Keratinocyte (primary cell): ENCODE results near the gene FBXL13. TPM values are rescaled to one million over a fixed set of nuclear protein-coding genes. Genes with fewer than 3 reads are reported as not detected.

Source experiments
- DNase-seq: peaks from one replicate; pipeline ENCODE4 v3.0.0-alpha.2; 2011; ENCODE audit warnings: low read depth, missing footprints, low spot score
- FAIRE-seq: peaks from 2 replicates; lab custom pipeline; 2011; peaks lifted over from hg19 to GRCh38; lab: Jason Lieb, UNC
- H2AFZ ChIP-seq: 2 replicates; pipeline ENCODE4 v1.6.0; 2012; ENCODE audit warnings: low read length, control low read depth, inconsistent platforms; ENCODE audit not compliant: control insufficient read depth
- H3K27ac ChIP-seq: 2 replicates; pipeline ENCODE4 v1.5.1; 2011; ENCODE audit warnings: low read length; ENCODE audit not compliant: control insufficient read depth, insufficient read depth
- H3K27me3 ChIP-seq: 3 replicates; pipeline ENCODE4 v1.6.0; 2011; ENCODE audit warnings: low read length; ENCODE audit not compliant: control insufficient read depth, insufficient read depth; ENCODE audit errors: extremely low read depth
- H3K36me3 ChIP-seq, 2 experiments: 2 replicates in 1 of 2; 3 replicates in 1 of 2; pipeline ENCODE4 v1.5.1; 2011; ENCODE audit warnings: low read length in 2 of 2, mild to moderate bottlenecking in 1 of 2; ENCODE audit not compliant: control insufficient read depth in 2 of 2, insufficient read depth in 2 of 2; ENCODE audit errors: extremely low read depth in 1 of 2
- H3K4me1 ChIP-seq: 3 replicates; pipeline ENCODE4 v1.5.1; 2011; ENCODE audit warnings: low read length; ENCODE audit not compliant: control insufficient read depth, insufficient read depth; ENCODE audit errors: extremely low read depth
- H3K4me2 ChIP-seq: 3 replicates; pipeline ENCODE4 v1.6.0; 2011; ENCODE audit warnings: low read depth, low read length; ENCODE audit not compliant: control insufficient read depth, insufficient read depth; ENCODE audit errors: extremely low read depth
- H3K4me3 ChIP-seq, 3 experiments: fragments of 200-600 bp in 1 of 3; sonication (generic) in 1 of 3; 2 replicates in 2 of 3; 3 replicates in 1 of 3; pipeline ENCODE4 v1.5.1; 2011 to 2016; ENCODE audit warnings: low read length in 3 of 3, mild to moderate bottlenecking in 3 of 3, control low read depth in 2 of 3, inconsistent platforms in 1 of 3, low read depth in 1 of 3, mixed read lengths in 1 of 3, mixed run types in 1 of 3, moderate library complexity in 1 of 3; ENCODE audit not compliant: control insufficient read depth in 2 of 3, insufficient read depth in 2 of 3; ENCODE audit errors: extremely low read depth in 1 of 3
- H3K79me2 ChIP-seq: 2 replicates; pipeline ENCODE4 v1.6.0; 2012; ENCODE audit warnings: low read length; ENCODE audit not compliant: control insufficient read depth, insufficient read depth
- H3K9ac ChIP-seq: 3 replicates; pipeline ENCODE4 v1.6.0; 2011; ENCODE audit warnings: low read length; ENCODE audit not compliant: control insufficient read depth, insufficient read depth; ENCODE audit errors: extremely low read depth
- H3K9me1 ChIP-seq: 3 replicates; pipeline ENCODE4 v1.6.0; 2011; ENCODE audit warnings: low read length; ENCODE audit not compliant: control insufficient read depth, insufficient read depth; ENCODE audit errors: extremely low read depth
- H3K9me3 ChIP-seq: 2 replicates; pipeline ENCODE4 v1.5.1; 2012; ENCODE audit warnings: low read depth, low read length; ENCODE audit not compliant: control insufficient read depth
- H4K20me1 ChIP-seq: 3 replicates; pipeline ENCODE4 v1.6.0; 2011; ENCODE audit warnings: low read length; ENCODE audit not compliant: control insufficient read depth, insufficient read depth; ENCODE audit errors: extremely low read depth
- CTCF ChIP-seq, 3 experiments: IDR thresholded peaks in 1 of 3; conservative IDR thresholded peaks in 1 of 3; optimal IDR thresholded peaks in 1 of 3; 2 replicates in 2 of 3; 3 replicates in 1 of 3; pipeline versions ENCODE3 to v1.5.1; 2011; ENCODE audit warnings: low read length in 3 of 3, mild to moderate bottlenecking in 3 of 3, moderate library complexity in 2 of 3, control low read depth in 1 of 3, inconsistent platforms in 1 of 3; ENCODE audit not compliant: insufficient read depth in 2 of 3; ENCODE audit errors: extremely low read depth in 1 of 3
- EZH2 ChIP-seq: IDR thresholded peaks from one replicate; pipeline ENCODE4 v1.6.1; 2012; ENCODE audit warnings: inconsistent platforms, mild to moderate bottlenecking, low read length, moderate library complexity
- dilution Hi-C: fragments of 300-500 bp; cut with MboI; formaldehyde crosslinking; loops from one replicate; pipeline ENCODE4 v1.7.0; 2020; ENCODE audit warnings: low sequenced_read_pairs; ENCODE audit not compliant: extremely low pct_ligation_motif_present
- polyA plus RNA-seq, 5 experiments: library from polyadenylated mRNA; depleted of rRNA in 3 of 5; stranded (reverse) in 3 of 5; stranded (forward) in 1 of 5; unstranded in 1 of 5; fragments of >200 nt; gene quantifications; 1 replicate in 1 of 5; 2 replicates in 3 of 5; 3 replicates in 1 of 5; pipeline versions ENCODE4 v1.2.1 to v1.2.3, GENCODE V29; 2011 to 2012; ENCODE audit warnings: missing spikeins in 2 of 5, low read depth in 1 of 5, low replicate concordance in 1 of 5

Gene FBXL13
- polyA plus RNA-seq, 1 donor (not counting 4 experiments of a cell fraction or from before 2014, with no cell fraction given): 0.20 TPM

DNA sequence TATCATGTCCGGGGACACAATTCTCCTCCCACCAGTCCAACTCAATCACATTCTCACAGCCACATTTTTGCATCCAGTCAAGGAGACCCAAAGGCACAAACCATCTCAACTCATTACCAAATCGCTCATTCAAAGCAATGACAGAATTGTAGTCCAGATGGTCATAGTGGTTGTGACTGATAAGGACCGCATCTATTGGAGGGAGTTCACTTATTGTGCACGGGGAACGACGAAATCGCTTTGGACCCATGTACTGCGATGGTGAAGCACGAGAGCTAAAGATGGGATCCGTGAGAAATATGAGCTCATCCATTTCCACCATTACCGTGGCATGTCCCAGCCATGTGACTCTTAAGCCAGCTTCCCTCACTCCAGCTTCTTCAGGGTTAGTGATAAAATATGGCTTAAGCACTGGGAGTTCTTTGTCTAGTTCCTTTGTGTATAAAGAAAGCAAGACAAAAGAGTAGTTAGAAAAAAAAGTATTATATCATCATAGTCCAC lies 45.2 kb upstream of the FBXL13 start:
- H4K20me1 ChIP-seq: no peaks in the 10 kb centered on the region
- dilution Hi-C loops: no loop called here
- no peak for FAIRE-seq

GRCh38 chr7:103117465-103117864 lies 42.9 kb upstream of the FBXL13 start:
- FAIRE-seq: no peak
- Histone ChIP-seq H3K4me2 (no peak overlapping the region), H3K79me2 (no peaks in the 10 kb centered on the region), H3K4me3 (no peak overlapping the region), H2AFZ (no peak overlapping the region), H3K4me1 (peaks cover 5% of the 10 kb centered on the region), H3K9ac (no peak overlapping the region), H3K27me3 (no peaks in the 10 kb centered on the region), H3K36me3 (no peaks in the 10 kb centered on the region), H4K20me1 (no peaks in the 10 kb centered on the region), H3K27ac (no peak overlapping the region), H3K9me1 (no peaks in the 10 kb centered on the region), H3K9me3 (no peaks in the 10 kb centered on the region)
- TF ChIP-seq EZH2 (no peak), CTCF (optimal IDR thresholded peaks at IDR 0.05 in 1 of 3, IDR thresholded peaks at IDR 0.05 in 1 of 3, conservative IDR thresholded peaks at IDR 0.05 in 1 of 3; ENCODE audit: extremely low read depth in 1 of 3, insufficient read depth in 2 of 3, low read length in 3 of 3) (no peak)
- DNase-seq: no peak
- dilution Hi-C loops: no loop called here

More for the DNA sequence above, 45.2 kb upstream of the FBXL13 start:
- TF ChIP-seq EZH2 (no peak), CTCF (optimal IDR thresholded peaks at IDR 0.05 in 1 of 3, IDR thresholded peaks at IDR 0.05 in 1 of 3, conservative IDR thresholded peaks at IDR 0.05 in 1 of 3; ENCODE audit: extremely low read depth in 1 of 3, insufficient read depth in 2 of 3, low read length in 3 of 3) (no peak)
- no peak overlapping the region for H3K4me2 ChIP-seq
- H3K79me2 ChIP-seq: no peaks in the 10 kb centered on the region
- no peak for DNase-seq
- H3K4me3 ChIP-seq: no peak overlapping the region
- no peak overlapping the region for H3K27ac ChIP-seq
- no peaks in the 10 kb centered on the region for H3K9me1 ChIP-seq
- no peaks in the 10 kb centered on the region for H3K4me1 ChIP-seq
- peaks cover 0 to 2% of the 10 kb centered on the region in 2 experiments for H3K36me3 ChIP-seq
- H2AFZ ChIP-seq: no peak overlapping the region
- no peaks in the 10 kb centered on the region for H3K9me3 ChIP-seq
- H3K9ac ChIP-seq: no peak overlapping the region
- H3K27me3 ChIP-seq: no peaks in the 10 kb centered on the region
